ENCODE measurements around the gene PFKP.

DNA sequence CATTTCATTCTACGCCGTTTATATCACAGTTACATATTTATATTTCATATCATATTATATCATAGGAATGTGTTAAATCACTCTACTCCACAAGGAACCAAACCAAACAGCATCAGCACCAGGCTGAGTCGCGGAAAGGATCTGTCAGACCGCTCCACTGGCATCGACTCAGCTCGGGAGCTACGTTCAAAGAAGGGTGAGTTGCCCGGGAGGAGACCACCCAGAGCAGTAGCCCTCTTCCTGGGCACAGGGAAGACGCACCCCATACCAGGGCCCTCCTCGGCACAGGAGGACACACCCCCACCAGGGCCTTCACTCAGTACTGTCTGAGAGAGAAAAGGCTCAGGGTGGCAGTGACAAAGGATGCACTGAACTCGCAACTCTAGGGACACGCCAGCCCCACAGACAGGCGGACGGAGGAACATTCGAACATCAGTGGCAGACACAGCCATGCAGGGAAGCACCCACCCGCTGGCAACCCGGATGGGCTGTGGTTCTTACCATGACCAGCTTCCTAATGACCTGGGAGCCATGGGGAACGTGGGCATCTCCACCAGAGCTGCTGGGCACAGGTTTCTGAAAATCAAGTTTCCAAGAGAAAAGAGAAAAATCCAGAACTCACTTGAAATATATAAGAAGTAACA, 76.6 kb downstream of the PFKP start:
- TF ChIP-seq POLR2A (IDR thresholded peaks at IDR 0.05; ENCODE audit: low read length) = no peak
- TF ChIP-seq GATA1 (IDR thresholded peaks at IDR 0.05; ENCODE audit: low read depth, low read length) = no peak
